Glutamatergic neuron (in vitro differentiated cells): ENCODE measurements around the gene DCAF4. TPM values are rescaled to one million over a fixed set of nuclear protein-coding genes. Genes with fewer than 3 reads are reported as not detected.
"Not testable (repeated sequence)": the region's sequence is repeated elsewhere in the genome, so short reads cannot be mapped to it uniquely, and the experiment has no call there.

Source experiments
- DNase-seq: peaks from one replicate; pipeline ENCODE4 v3.0.0; 2022
- H3K27ac Mint-ChIP-seq: one replicate; pipeline ENCODE4 v1.8.0; 2020; ENCODE audit warnings: mild to moderate bottlenecking, mixed read lengths, inconsistent platforms; ENCODE audit not compliant: unreplicated experiment
- H3K27me3 Mint-ChIP-seq: one replicate; pipeline ENCODE4 v1.8.0; 2020; ENCODE audit warnings: mild to moderate bottlenecking, moderate library complexity, mixed read lengths, inconsistent platforms; ENCODE audit not compliant: unreplicated experiment
- H3K36me3 Mint-ChIP-seq: one replicate; pipeline ENCODE4 v1.8.0; 2020; ENCODE audit warnings: mild to moderate bottlenecking, mixed read lengths, inconsistent platforms; ENCODE audit not compliant: unreplicated experiment
- H3K4me1 Mint-ChIP-seq: one replicate; pipeline ENCODE4 v1.8.0; 2020; ENCODE audit warnings: mild to moderate bottlenecking, low read depth, mixed read lengths, inconsistent platforms; ENCODE audit not compliant: unreplicated experiment
- H3K4me3 Mint-ChIP-seq: one replicate; pipeline ENCODE4 v1.8.0; 2020; ENCODE audit warnings: mild to moderate bottlenecking, mixed read lengths, inconsistent platforms; ENCODE audit not compliant: unreplicated experiment
- H3K9me3 Mint-ChIP-seq: one replicate; pipeline ENCODE4 v1.8.0; 2020; ENCODE audit warnings: mild to moderate bottlenecking, moderate library complexity, mixed read lengths, inconsistent platforms; ENCODE audit not compliant: unreplicated experiment
- CTCF ChIP-seq: fragments of 200-600 bp; sonication (generic); IDR thresholded peaks from one replicate; pipeline ENCODE4 v1.5.0; 2021; ENCODE audit not compliant: partially characterized antibody, unreplicated experiment
- total RNA-seq: library from RNA; stranded (reverse); fragmentation: NEBNext Ultra II Directional; extraction: Animal tissue kit (Norgen Biotek cat#: 25700); gene quantifications from one replicate; pipeline ENCODE4 v1.2.1, GENCODE V29; 2021; ENCODE audit not compliant: unreplicated experiment

Gene DCAF4
- total RNA-seq, 1 donor from 2014 or later, result 23.4 TPM

- Mint-ChIP-seq H3K36me3 (peaks cover 18% of the 10 kb centered on the region), H3K27ac (no peak overlapping the region), H3K4me1 (no peaks in the 10 kb centered on the region), H3K27me3 (no peaks in the 10 kb centered on the region), H3K4me3 (no peak overlapping the region), H3K9me3 (no peaks in the 10 kb centered on the region)
- no peak for DNase-seq
- TF ChIP-seq CTCF, result no peak
Measured at GRCh38 chr14:72998252-72998903, 72.1 kb downstream of the DCAF4 start.

GRCh38 chr14:72999316-72999715 lies 73.1 kb downstream of the DCAF4 start:
- Mint-ChIP-seq H3K36me3 (peaks cover 16% of the 10 kb centered on the region), H3K4me1 (no peaks in the 10 kb centered on the region), H3K9me3 (no peaks in the 10 kb centered on the region), H3K27ac (no peak overlapping the region), H3K4me3 (no peak overlapping the region), H3K27me3 (no peaks in the 10 kb centered on the region)
- no peak for TF ChIP-seq CTCF
- no peak for DNase-seq

GRCh38 chr14:73000073-73000472 lies 73.8 kb downstream of the DCAF4 start:
- TF ChIP-seq CTCF, result no peak
- H3K36me3 Mint-ChIP-seq, result peaks cover 10% of the 10 kb centered on the region
- no peak overlapping the region for H3K27ac Mint-ChIP-seq
- DNase-seq, result no peak
- no peaks in the 10 kb centered on the region for H3K27me3 Mint-ChIP-seq
- no peaks in the 10 kb centered on the region for H3K4me1 Mint-ChIP-seq
- no peak overlapping the region for H3K4me3 Mint-ChIP-seq
- H3K9me3 Mint-ChIP-seq, result no peaks in the 10 kb centered on the region

- H3K4me1 Mint-ChIP-seq, result peaks cover 7% of the 10 kb centered on the region
- DNase-seq, result no peak
- no peak overlapping the region for H3K27ac Mint-ChIP-seq
Measured at GRCh38 chr14:73003681-73004080, 77.4 kb downstream of the DCAF4 start.

GRCh38 chr14:73004641-73005040 lies 78.4 kb downstream of the DCAF4 start:
- not testable (repeated sequence) for DNase-seq, H3K9me3 Mint-ChIP-seq, H3K36me3 Mint-ChIP-seq, H3K4me3 Mint-ChIP-seq, H3K27me3 Mint-ChIP-seq, H3K27ac Mint-ChIP-seq, H3K4me1 Mint-ChIP-seq

More at GRCh38 chr14:73003681-73004080, 77.4 kb downstream of the DCAF4 start:
- no peak overlapping the region for H3K4me3 Mint-ChIP-seq
- H3K27me3 Mint-ChIP-seq, result peaks cover 3% of the 10 kb centered on the region
- no peak for TF ChIP-seq CTCF
- H3K36me3 Mint-ChIP-seq, result no peaks in the 10 kb centered on the region
- H3K9me3 Mint-ChIP-seq, result peaks cover 4% of the 10 kb centered on the region
